ENCODE data around the gene NRP2. TPM values are rescaled to one million over a fixed set of nuclear protein-coding genes. Genes with fewer than 3 reads are reported as not detected.

The NRP2 gene
- total RNA-seq, 1 experiment from 2014 or later = 1.2 TPM

- no peak for TF ChIP-seq CBX3 (IDR thresholded peaks at IDR 0.05; ENCODE audit: low read depth)
- TF ChIP-seq, protein P1, sequence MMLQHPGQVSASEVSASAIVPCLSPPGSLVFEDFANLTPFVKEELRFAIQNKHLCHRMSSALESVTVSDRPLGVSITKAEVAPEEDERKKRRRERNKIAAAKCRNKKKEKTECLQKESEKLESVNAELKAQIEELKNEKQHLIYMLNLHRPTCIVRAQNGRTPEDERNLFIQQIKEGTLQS (IDR thresholded peaks at IDR 0.05) = no peak
- no peak for TF ChIP-seq SP1 (IDR thresholded peaks at IDR 0.05; ENCODE audit: low read depth)
- TF ChIP-seq TCF7L2 (IDR thresholded peaks at IDR 0.05; ENCODE audit: borderline replicate concordance, extremely low read depth, insufficient read depth, insufficient read length) = no peak
- TF ChIP-seq ZFX (IDR thresholded peaks at IDR 0.05) = no peak
Observed at GRCh38 chr2:205770577-205770976, 88.3 kb downstream of the NRP2 start (continued).

DNA sequence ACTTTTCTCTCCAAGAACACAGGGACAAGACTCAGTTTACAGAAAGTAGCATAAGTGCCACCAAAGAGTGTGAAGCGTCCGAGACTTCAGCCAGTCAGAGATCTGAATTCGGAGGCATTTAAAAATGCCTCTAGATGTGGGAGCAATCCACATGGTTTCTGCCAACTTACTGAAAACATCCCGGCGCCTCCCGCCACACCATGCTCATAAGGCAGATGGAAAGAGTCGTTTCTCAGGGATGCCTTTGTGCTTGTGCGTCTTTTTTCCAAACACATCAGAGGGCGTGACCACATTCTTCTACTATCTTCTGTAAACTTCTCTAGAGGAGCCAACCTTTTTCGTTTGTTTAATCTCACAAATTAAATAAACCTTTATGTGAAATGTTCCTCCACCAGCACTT is 88.7 kb downstream of the NRP2 start:
- CTCF ChIA-PET = no interaction called here
- Histone ChIP-seq H3K9me3 (ENCODE audit: control insufficient read depth in 1 of 2, insufficient read depth in 1 of 2, low read depth in 1 of 2, low read length in 2 of 2) (no peaks in the 10 kb centered on the region), H3K4me2 (ENCODE audit: low read length) (no peak overlapping the region), H4K20me1 (ENCODE audit: insufficient read depth) (no peaks in the 10 kb centered on the region), H3K4me1 (ENCODE audit: control insufficient read depth in 1 of 2, insufficient read depth in 2 of 2, low read length in 2 of 2) (peaks cover 9 to 21% of the 10 kb centered on the region in 2 experiments), H3K4me3 (replicated peaks in 1 of 2; ENCODE audit: low read depth in 1 of 2, low read length in 2 of 2) (no peak overlapping the region), H3K9ac (ENCODE audit: low read length) (no peak overlapping the region), H3K27ac (ENCODE audit: low read depth, low read length) (no peak overlapping the region), H2AFZ (ENCODE audit: low read depth, low read length, poor library complexity, severe bottlenecking) (no peak overlapping the region), H3K9me2 (ENCODE audit: insufficient read depth) (no peaks in the 10 kb centered on the region), H3K36me3 (ENCODE audit: control insufficient read depth in 1 of 2, insufficient read depth in 2 of 2, low read length in 2 of 2) (no peaks in the 10 kb centered on the region), H3K79me2 (ENCODE audit: insufficient read depth, low read length) (no peaks in the 10 kb centered on the region), H3K27me3 (ENCODE audit: insufficient read depth, low read length) (peaks cover 21% of the 10 kb centered on the region; the same call in 1 of the 2 replicates)
- POLR2A ChIA-PET = no interaction called here
- RAD21 ChIA-PET (ENCODE audit: low non-redundant PET in 1 of 2, low total read pairs in 2 of 2, uncharacterized antibody in 2 of 2, unreplicated experiment in 2 of 2) = no interaction called here
- intact Hi-C loops (cut with micrococcal nuclease) = loop anchor here (10.0 kb wide), 1 partner anchor 1446 kb away; no protein-coding TSS in a partner anchor
- TF ChIP-seq SRF (IDR thresholded peaks at IDR 0.05; ENCODE audit: low read depth) = no peak
- TF ChIP-seq CEBPB (IDR thresholded peaks at IDR 0.05; ENCODE audit: low read depth) = no peak
- TF ChIP-seq ZBTB33 (IDR thresholded peaks at IDR 0.05; ENCODE audit: extremely low read depth, insufficient replicate concordance, low read length) = no peak
- TF ChIP-seq EZH2 (IDR thresholded peaks at IDR 0.05) = no peak
- TF ChIP-seq SIN3A (IDR thresholded peaks at IDR 0.05; ENCODE audit: low read depth) = no peak
- TF ChIP-seq TCF7L2 (IDR thresholded peaks at IDR 0.05; ENCODE audit: borderline replicate concordance, extremely low read depth, insufficient read depth, insufficient read length) = no peak
- TF ChIP-seq CTCF (IDR thresholded peaks at IDR 0.05 in 2 of 3, conservative IDR thresholded peaks at IDR 0.05 in 1 of 3; ENCODE audit: borderline replicate concordance in 1 of 3, insufficient read depth in 1 of 3, low read depth in 2 of 3, low read length in 2 of 3) = no peak
- no peak for TF ChIP-seq EGR1 (IDR thresholded peaks at IDR 0.05; ENCODE audit: low read depth)
- ATAC-seq (no peak), DNase-seq (ENCODE audit: low read depth, low spot score) (no peak)
- no TSS peak for BruUV-seq (replicated peaks)

All from HCT116 (cell line).